GM23338 (cell line): ENCODE measurements around the gene SMIM44. TPM values are rescaled to one million over a fixed set of nuclear protein-coding genes. Genes with fewer than 3 reads are reported as not detected.
A peak's percentile ranks its signal among the peaks of the same experiment; 100 is the strongest.

Experiments
- ATAC-seq: fragments of 200-7000 bp; cut with Tn5 transposase; 3 replicates; pipeline ENCODE4 v1.9.1; 2020
- DNase-seq: peaks from one replicate; pipeline ENCODE4 v3.0.0-alpha.2; 2015; ENCODE audit warnings: low spot score
- H2AFZ ChIP-seq: fragments of 200-600 bp; sonication (generic); 2 replicates; pipeline ENCODE4 v1.8.0; 2016; ENCODE audit warnings: antibody characterized with exemption, mild to moderate bottlenecking, moderate library complexity
- H3F3A ChIP-seq: fragments of 200-600 bp; sonication (generic); replicated peaks from 2 replicates; pipeline ENCODE4 v1.8.0; 2017; ENCODE audit warnings: antibody characterized with exemption, mixed run types, low read depth
- H3K27ac ChIP-seq: fragments of 200-600 bp; sonication (generic); 2 replicates; pipeline ENCODE4 v1.6.1; 2016; ENCODE audit warnings: low read depth
- H3K27me3 ChIP-seq: fragments of 200-600 bp; sonication (generic); 2 replicates; pipeline ENCODE4 v1.8.0; 2016; ENCODE audit warnings: mild to moderate bottlenecking, mixed run types, moderate library complexity; ENCODE audit not compliant: insufficient read depth
- H3K36me3 ChIP-seq: fragments of 200-600 bp; sonication (generic); 2 replicates; pipeline ENCODE4 v1.8.0; 2016; ENCODE audit warnings: mild to moderate bottlenecking; ENCODE audit not compliant: insufficient read depth
- H3K4me1 ChIP-seq: fragments of 200-600 bp; sonication (generic); 2 replicates; pipeline ENCODE4 v1.8.0; 2016; ENCODE audit warnings: mild to moderate bottlenecking, moderate library complexity; ENCODE audit not compliant: insufficient read depth
- H3K4me2 ChIP-seq: fragments of 200-600 bp; sonication (generic); 2 replicates; pipeline ENCODE4 v1.7.1; 2017; ENCODE audit warnings: mixed run types
- H3K4me3 ChIP-seq: fragments of 200-600 bp; sonication (generic); 2 replicates; pipeline ENCODE4 v1.6.1; 2016; ENCODE audit warnings: mixed run types
- H3K79me2 ChIP-seq: fragments of 200-600 bp; sonication (generic); replicated peaks from 2 replicates; pipeline ENCODE4 v1.8.0; 2017; ENCODE audit warnings: mild to moderate bottlenecking; ENCODE audit not compliant: insufficient read depth
- H3K9me2 ChIP-seq: fragments of 200-600 bp; sonication (generic); 2 replicates; pipeline ENCODE4 v1.8.0; 2017; ENCODE audit not compliant: insufficient read depth
- H4K20me1 ChIP-seq: fragments of 200-600 bp; sonication (generic); replicated peaks from 2 replicates; pipeline ENCODE4 v1.8.0; 2017; ENCODE audit warnings: mild to moderate bottlenecking; ENCODE audit not compliant: insufficient read depth
- H3K27ac Mint-ChIP-seq: 2 replicates; pipeline ENCODE4 v1.8.0; 2020; ENCODE audit warnings: inconsistent platforms, mild to moderate bottlenecking, moderate library complexity, mixed read lengths
- H3K27me3 Mint-ChIP-seq: 3 replicates; pipeline ENCODE4 v1.8.0; 2022; ENCODE audit warnings: low read depth, mild to moderate bottlenecking, moderate library complexity, mixed read lengths, inconsistent platforms; ENCODE audit not compliant: insufficient read depth, poor library complexity
- H3K36me3 Mint-ChIP-seq: 3 replicates; pipeline ENCODE4 v1.8.0; 2021; ENCODE audit warnings: low read depth, mild to moderate bottlenecking, inconsistent platforms, moderate library complexity, mixed read lengths
- H3K4me1 Mint-ChIP-seq: 3 replicates; pipeline ENCODE4 v1.8.0; 2020; ENCODE audit warnings: mild to moderate bottlenecking, inconsistent platforms, mixed read lengths
- H3K4me3 Mint-ChIP-seq: 3 replicates; pipeline ENCODE4 v1.8.0; 2021; ENCODE audit warnings: moderate library complexity, mild to moderate bottlenecking, inconsistent platforms, mixed read lengths
- H3K9me3 Mint-ChIP-seq: 3 replicates; pipeline ENCODE4 v1.8.0; 2020; ENCODE audit warnings: moderate library complexity, mild to moderate bottlenecking, inconsistent platforms, mixed read lengths
- CREB1 ChIP-seq: fragments of 250-450 bp; sonication (Bioruptor Pico); IDR thresholded peaks from 2 replicates; pipeline ENCODE4 v1.5.0; 2020; ENCODE audit warnings: low read depth, mild to moderate bottlenecking, moderate library complexity
- EZH2 ChIP-seq: fragments of 200-600 bp; sonication (generic); IDR thresholded peaks from one replicate; pipeline ENCODE4 v1.8.0; 2017; ENCODE audit warnings: antibody characterized with exemption, mild to moderate bottlenecking, low read depth; ENCODE audit not compliant: unreplicated experiment
- EZH2phosphoT487 ChIP-seq: fragments of 200-600 bp; sonication (generic); IDR thresholded peaks from one replicate; pipeline ENCODE4 v1.8.1; 2018; ENCODE audit warnings: antibody characterized with exemption; ENCODE audit not compliant: unreplicated experiment
- NANOG ChIP-seq: IDR thresholded peaks from 2 replicates; pipeline ENCODE4 v1.6.1; 2016; ENCODE audit warnings: antibody characterized with exemption, borderline replicate concordance
- POLR2AphosphoS5 ChIP-seq: IDR thresholded peaks from 2 replicates; pipeline ENCODE4 v1.6.1; 2016; ENCODE audit warnings: antibody characterized with exemption, low read depth
- REST ChIP-seq: IDR thresholded peaks from one replicate; pipeline ENCODE4 v1.6.1; 2018; ENCODE audit warnings: antibody characterized with exemption; ENCODE audit not compliant: unreplicated experiment
- ZNF114 ChIP-seq: fragments of 250-450 bp; sonication (Bioruptor Pico); IDR thresholded peaks from 2 replicates; pipeline ENCODE4 v1.5.0; 2020; ENCODE audit warnings: mild to moderate bottlenecking, moderate library complexity
- ZNF331 ChIP-seq: fragments of 250-450 bp; sonication (Bioruptor Pico); IDR thresholded peaks from 2 replicates; pipeline ENCODE4 v1.5.0; 2020; ENCODE audit warnings: low read depth, mild to moderate bottlenecking, moderate library complexity
- polyA plus RNA-seq: library from polyadenylated mRNA; unstranded; fragments of >200 nt; fragmentation: Nextera tagmentation; extraction: Ambion mirVana; gene quantifications from 2 replicates; pipeline ENCODE4 v1.2.1, GENCODE V29; 2016
- total RNA-seq: library from RNA; depleted of rRNA; stranded (reverse); fragments of >200 nt; shearing (Covaris generic); gene quantifications from 2 replicates; pipeline ENCODE4 v1.2.3, GENCODE V29; 2014
- TF ChIP-seq, protein P1 (sequence below), 2 experiments: fragments of 200-600 bp in 1 of 2; sonication (generic) in 1 of 2; conservative IDR thresholded peaks; 2 replicates each; pipeline versions ENCODE4 v1.5.1 to v1.6.1; 2016 to 2017; ENCODE audit warnings: antibody characterized with exemption in 2 of 2, low read depth in 2 of 2, mild to moderate bottlenecking in 2 of 2, moderate library complexity in 1 of 2
- TF ChIP-seq, protein P2 (sequence below): IDR thresholded peaks from 2 replicates; pipeline ENCODE4 v1.6.1; 2016; ENCODE audit warnings: antibody characterized with exemption

The SMIM44 gene
- total and polyA plus RNA-seq, 2 experiments from 2014 or later: not detected

DNA sequence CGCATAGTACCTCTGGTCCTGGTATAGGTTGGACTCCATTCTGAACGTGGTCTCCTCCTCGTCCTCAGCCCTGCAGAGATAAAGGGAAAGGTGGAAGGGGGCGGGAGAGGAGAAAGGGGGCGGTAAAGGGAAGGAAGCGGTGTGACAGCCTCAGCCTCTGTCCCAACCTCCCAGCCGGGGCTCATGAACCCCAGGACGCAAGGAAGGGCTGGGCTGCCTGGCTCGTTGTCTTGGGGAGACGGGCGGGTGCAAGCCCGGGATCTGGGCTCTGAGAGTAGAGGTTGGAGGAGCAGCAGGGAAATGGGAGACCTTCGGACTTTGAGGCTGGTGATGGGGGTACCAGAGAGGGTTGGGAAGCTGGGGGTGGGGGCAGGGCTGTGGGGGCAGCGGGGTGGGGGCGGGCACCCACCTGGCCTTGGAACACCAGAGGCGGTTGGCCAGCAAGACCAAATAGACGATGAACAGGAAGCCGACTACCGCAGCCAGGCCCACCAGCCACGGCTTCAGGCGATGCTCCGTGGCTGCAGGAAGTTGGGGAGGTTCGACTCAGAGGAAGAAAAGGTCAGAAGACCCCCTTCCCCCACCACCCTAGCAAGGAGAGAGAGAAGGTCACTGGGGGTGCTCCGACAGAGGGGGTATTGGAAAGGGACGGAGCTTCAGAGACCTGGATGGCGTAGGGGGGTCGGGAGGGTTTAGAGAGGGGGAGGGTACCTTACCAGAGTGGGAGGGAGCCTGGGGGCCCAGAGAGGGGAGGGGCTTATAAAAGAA is 4.6 kb downstream of the SMIM44 start:
- no peak overlapping the region for H3K4me3 Mint-ChIP-seq
- Histone ChIP-seq H3K36me3 (no peaks in the 10 kb centered on the region), H3F3A (0 out of 2 replicates have a peak, but pooled peaks cover 4% of the 10 kb centered on the region), H3K27ac (no peak overlapping the region), H2AFZ (0 out of 2 replicates have a peak overlapping the region, but pooled peaks have one; percentile 74), H3K27me3 (no peaks in the 10 kb centered on the region), H3K4me2 (peak overlapping the region; percentile 78), H3K4me1 (peaks cover 11% of the 10 kb centered on the region; the same call in 1 of the 2 replicates), H3K79me2 (no peaks in the 10 kb centered on the region), H4K20me1 (no peaks in the 10 kb centered on the region), H3K4me3 (peak overlapping the region; percentile 52), H3K9me2 (peaks cover 7% of the 10 kb centered on the region; the same call in 1 of the 2 replicates)
- H3K36me3 Mint-ChIP-seq: no peaks in the 10 kb centered on the region
- H3K27ac Mint-ChIP-seq: no peak overlapping the region
- peaks cover 19% of the 10 kb centered on the region for H3K27me3 Mint-ChIP-seq
- peak; percentile 49 for DNase-seq
- no peaks in the 10 kb centered on the region; the same call in 2 of the 3 replicates for H3K9me3 Mint-ChIP-seq
- peaks cover 9% of the 10 kb centered on the region; the same call in 2 of the 3 replicates for H3K4me1 Mint-ChIP-seq
- ATAC-seq: no peak
- no peak for TF ChIP-seq ZNF331 (CRISPR knock-in tag)
- TF ChIP-seq, protein P1, sequence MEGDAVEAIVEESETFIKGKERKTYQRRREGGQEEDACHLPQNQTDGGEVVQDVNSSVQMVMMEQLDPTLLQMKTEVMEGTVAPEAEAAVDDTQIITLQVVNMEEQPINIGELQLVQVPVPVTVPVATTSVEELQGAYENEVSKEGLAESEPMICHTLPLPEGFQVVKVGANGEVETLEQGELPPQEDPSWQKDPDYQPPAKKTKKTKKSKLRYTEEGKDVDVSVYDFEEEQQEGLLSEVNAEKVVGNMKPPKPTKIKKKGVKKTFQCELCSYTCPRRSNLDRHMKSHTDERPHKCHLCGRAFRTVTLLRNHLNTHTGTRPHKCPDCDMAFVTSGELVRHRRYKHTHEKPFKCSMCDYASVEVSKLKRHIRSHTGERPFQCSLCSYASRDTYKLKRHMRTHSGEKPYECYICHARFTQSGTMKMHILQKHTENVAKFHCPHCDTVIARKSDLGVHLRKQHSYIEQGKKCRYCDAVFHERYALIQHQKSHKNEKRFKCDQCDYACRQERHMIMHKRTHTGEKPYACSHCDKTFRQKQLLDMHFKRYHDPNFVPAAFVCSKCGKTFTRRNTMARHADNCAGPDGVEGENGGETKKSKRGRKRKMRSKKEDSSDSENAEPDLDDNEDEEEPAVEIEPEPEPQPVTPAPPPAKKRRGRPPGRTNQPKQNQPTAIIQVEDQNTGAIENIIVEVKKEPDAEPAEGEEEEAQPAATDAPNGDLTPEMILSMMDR (conservative IDR thresholded peaks at IDR 0.05; ENCODE audit: low read depth in 2 of 2): 0 out of 4 replicates have a peak, but pooled peaks of 1 of the 2 experiments have one; percentile 11

DNA sequence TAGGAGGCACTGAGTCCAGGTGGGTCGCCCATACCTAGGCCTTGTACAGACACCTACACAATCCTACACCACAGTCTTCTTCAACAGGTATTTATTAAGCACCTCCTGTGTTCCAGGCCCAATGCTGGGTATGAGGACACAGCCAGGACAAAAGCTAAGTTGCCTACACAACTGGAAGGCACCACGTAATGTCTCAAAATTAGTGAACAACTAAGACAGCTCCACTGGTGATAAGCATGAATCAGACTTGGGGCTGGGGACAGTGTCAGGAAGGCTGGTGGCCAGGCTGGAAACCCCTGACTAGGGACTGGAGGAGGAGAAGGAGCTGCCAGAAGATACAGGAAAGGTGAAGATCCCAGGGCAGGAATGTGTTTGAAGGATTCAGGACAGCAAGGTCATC is 5.3 kb downstream of the SMIM44 start:
- H3K27me3 Mint-ChIP-seq: peaks cover 22% of the 10 kb centered on the region
- peaks cover 11% of the 10 kb centered on the region; the same call in 1 of the 2 replicates for H3K4me1 ChIP-seq
- ATAC-seq (no peak), DNase-seq (no peak)
- no peaks in the 10 kb centered on the region for H3K27me3 ChIP-seq
- no peak overlapping the region for H3K4me3 Mint-ChIP-seq
- no peak overlapping the region for H3K27ac Mint-ChIP-seq
- peaks cover 9% of the 10 kb centered on the region; the same call in 2 of the 3 replicates for H3K4me1 Mint-ChIP-seq
- H3K4me2 ChIP-seq: peak overlapping the region; percentile 78
- no peaks in the 10 kb centered on the region for H4K20me1 ChIP-seq
- H3K4me3 ChIP-seq: peak overlapping the region; percentile 52; the same call in 1 of the 2 replicates
- peaks cover 7% of the 10 kb centered on the region; the same call in 1 of the 2 replicates for H3K9me2 ChIP-seq
- no peaks in the 10 kb centered on the region for H3K79me2 ChIP-seq
- H3F3A ChIP-seq: 0 out of 2 replicates have a peak, but pooled peaks cover 4% of the 10 kb centered on the region
- no peak overlapping the region for H2AFZ ChIP-seq
- no peaks in the 10 kb centered on the region; the same call in 2 of the 3 replicates for H3K9me3 Mint-ChIP-seq
- no peaks in the 10 kb centered on the region for H3K36me3 ChIP-seq
- H3K27ac ChIP-seq: no peak overlapping the region
- H3K36me3 Mint-ChIP-seq: no peaks in the 10 kb centered on the region
- TF ChIP-seq ZNF331 (CRISPR knock-in tag): no peak
- TF ChIP-seq EZH2phosphoT487: no peak
- TF ChIP-seq NANOG: no peak
- TF ChIP-seq REST: no peak
- TF ChIP-seq POLR2AphosphoS5: no peak
- no peak for TF ChIP-seq EZH2
- no peak for TF ChIP-seq ZNF114 (CRISPR knock-in tag)
- TF ChIP-seq, protein P1 (conservative IDR thresholded peaks at IDR 0.05; ENCODE audit: low read depth in 2 of 2): no peak
- TF ChIP-seq, protein P2, sequence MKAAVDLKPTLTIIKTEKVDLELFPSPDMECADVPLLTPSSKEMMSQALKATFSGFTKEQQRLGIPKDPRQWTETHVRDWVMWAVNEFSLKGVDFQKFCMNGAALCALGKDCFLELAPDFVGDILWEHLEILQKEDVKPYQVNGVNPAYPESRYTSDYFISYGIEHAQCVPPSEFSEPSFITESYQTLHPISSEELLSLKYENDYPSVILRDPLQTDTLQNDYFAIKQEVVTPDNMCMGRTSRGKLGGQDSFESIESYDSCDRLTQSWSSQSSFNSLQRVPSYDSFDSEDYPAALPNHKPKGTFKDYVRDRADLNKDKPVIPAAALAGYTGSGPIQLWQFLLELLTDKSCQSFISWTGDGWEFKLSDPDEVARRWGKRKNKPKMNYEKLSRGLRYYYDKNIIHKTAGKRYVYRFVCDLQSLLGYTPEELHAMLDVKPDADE: no peak
- no peak for TF ChIP-seq CREB1 (CRISPR knock-in tag)
